ENCODE results near the gene SERGEF. TPM values are rescaled to one million over a fixed set of nuclear protein-coding genes. Genes with fewer than 3 reads are reported as not detected.

SERGEF gene
- polyA plus RNA-seq, 3 donors: 14.3 to 33.7 (median 33.3) TPM

DNA sequence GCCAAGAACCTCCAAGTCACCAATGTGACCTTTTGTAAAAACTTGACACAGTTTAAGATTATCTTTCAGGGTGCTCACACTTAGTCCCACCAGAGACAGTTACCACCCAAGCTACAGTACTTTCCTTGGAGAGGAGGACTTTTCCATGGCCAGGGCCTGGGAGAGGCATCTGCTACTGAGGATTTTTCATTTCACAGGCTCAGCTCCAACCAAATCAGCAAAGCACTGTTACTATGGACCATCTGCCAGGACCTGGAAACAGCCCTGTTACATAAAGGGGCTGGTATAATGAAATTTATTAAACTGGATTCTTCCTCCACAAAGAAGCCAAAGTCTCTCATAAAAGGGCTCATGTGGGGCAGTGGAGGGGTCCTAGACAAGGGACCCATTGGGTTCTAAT is 38.6 kb downstream of the SERGEF start:
- Histone ChIP-seq H3K79me2 (ENCODE audit: insufficient read depth, low read length) (no peaks in the 10 kb centered on the region), H3K9me3 (replicated peaks in 1 of 2; ENCODE audit: control insufficient read depth in 1 of 2, insufficient read depth in 1 of 2, low read length in 2 of 2) (no peaks in the 10 kb centered on the region), H4K20me1 (ENCODE audit: insufficient read depth, low read length) (no peaks in the 10 kb centered on the region), H3K36me3 (replicated peaks in 1 of 2; ENCODE audit: control insufficient read depth in 1 of 2, insufficient read depth in 2 of 2, low read length in 2 of 2) (peaks cover 3 to 26% of the 10 kb centered on the region in 2 donors), H2AFZ (ENCODE audit: insufficient read depth, low read depth, low read length, poor library complexity, severe bottlenecking) (no peak overlapping the region), H3K27ac (ENCODE audit: low read depth in 1 of 2, low read length in 2 of 2) (no peak overlapping the region), H3K9ac (ENCODE audit: insufficient read depth, low read length, poor library complexity, severe bottlenecking) (no peak overlapping the region), H3K4me1 (ENCODE audit: control insufficient read depth in 1 of 2, insufficient read depth in 2 of 2, low read length in 2 of 2) (no peaks in the 10 kb centered on the region), H3K4me3 (replicated peaks in 1 of 3; ENCODE audit: low read depth in 2 of 3, low read length in 3 of 3) (no peak overlapping the region), H3K27me3 (ENCODE audit: control insufficient read depth in 2 of 2, insufficient read depth in 2 of 2, low read length in 2 of 2) (no peaks in the 10 kb centered on the region), H3K4me2 (replicated peaks; ENCODE audit: extremely low read depth, low read length, poor library complexity, severe bottlenecking) (no peak overlapping the region)
- H3K9me3 Mint-ChIP-seq: peaks cover 0 to 6% (median 0%) of the 10 kb centered on the region in 7 donors
- H3K4me3 Mint-ChIP-seq: no peak overlapping the region
- peaks cover 34 to 42% of the 10 kb centered on the region in 2 donors for H3K36me3 Mint-ChIP-seq
- H3K27ac Mint-ChIP-seq: no peak overlapping the region
- no peaks in the 10 kb centered on the region for H3K4me1 Mint-ChIP-seq
- intact Hi-C loops (cut with micrococcal nuclease): no loop called here
- no peaks in the 10 kb centered on the region for H3K27me3 Mint-ChIP-seq (ENCODE audit: low read depth in 3 of 3)
- no peak for TF ChIP-seq CTCF (IDR thresholded peaks at IDR 0.05)
- no peak for DNase-seq

GRCh38 chr11:17972987-17973386 is 39.9 kb downstream of the SERGEF start:
- TF ChIP-seq CTCF (IDR thresholded peaks at IDR 0.05): peak; percentile 28
- Histone ChIP-seq H3K4me2 (replicated peaks; ENCODE audit: extremely low read depth, low read length, poor library complexity, severe bottlenecking) (no peak overlapping the region), H3K27me3 (ENCODE audit: control insufficient read depth in 2 of 2, insufficient read depth in 2 of 2, low read length in 2 of 2) (no peaks in the 10 kb centered on the region), H4K20me1 (ENCODE audit: insufficient read depth, low read length) (no peaks in the 10 kb centered on the region), H2AFZ (ENCODE audit: insufficient read depth, low read depth, low read length, poor library complexity, severe bottlenecking) (no peak overlapping the region), H3K36me3 (replicated peaks in 1 of 2; ENCODE audit: control insufficient read depth in 1 of 2, insufficient read depth in 2 of 2, low read length in 2 of 2) (peaks cover 3 to 24% of the 10 kb centered on the region in 2 donors), H3K27ac (ENCODE audit: low read depth in 1 of 2, low read length in 2 of 2) (no peak overlapping the region), H3K4me1 (ENCODE audit: control insufficient read depth in 1 of 2, insufficient read depth in 2 of 2, low read length in 2 of 2) (no peaks in the 10 kb centered on the region), H3K4me3 (replicated peaks in 1 of 3; ENCODE audit: low read depth in 2 of 3, low read length in 3 of 3) (no peak overlapping the region), H3K9ac (ENCODE audit: insufficient read depth, low read length, poor library complexity, severe bottlenecking) (no peak overlapping the region), H3K9me3 (replicated peaks in 1 of 2; ENCODE audit: control insufficient read depth in 1 of 2, insufficient read depth in 1 of 2, low read length in 2 of 2) (no peaks in the 10 kb centered on the region), H3K79me2 (ENCODE audit: insufficient read depth, low read length) (no peaks in the 10 kb centered on the region)
- Mint-ChIP-seq H3K27ac (no peak overlapping the region), H3K4me1 (no peaks in the 10 kb centered on the region), H3K36me3 (peaks cover 34 to 39% of the 10 kb centered on the region in 2 donors), H3K9me3 (peaks cover 0 to 6% (median 0%) of the 10 kb centered on the region in 7 donors), H3K4me3 (no peak overlapping the region), H3K27me3 (ENCODE audit: low read depth in 3 of 3) (no peaks in the 10 kb centered on the region)
- no peak for DNase-seq
- 96% methylated on average over 5 of the region's 5 CpGs for WGBS (ENCODE audit: insufficient coverage)
- intact Hi-C loops (cut with micrococcal nuclease): no loop called here

All from CD14-positive monocyte (primary cell).